GM18505 (cell line): ENCODE results near the gene MBP.
"Not testable (repeated sequence)": the region's sequence is repeated elsewhere in the genome, so short reads cannot be mapped to it uniquely, and the experiment has no call there.

Experiments used
- ATAC-seq: cut with Tn5 transposase; IDR thresholded peaks from one replicate; pipeline ENCODE4 v1.9.1; 2021; ENCODE audit not compliant: unreplicated experiment
- POLR2A ChIP-seq: IDR thresholded peaks from 4 replicates; pipeline ENCODE4 v1.6.1; 2011; ENCODE audit warnings: borderline replicate concordance; ENCODE audit not compliant: insufficient read depth, insufficient read length; ENCODE audit errors: extremely low read depth

The MBP gene

DNA sequence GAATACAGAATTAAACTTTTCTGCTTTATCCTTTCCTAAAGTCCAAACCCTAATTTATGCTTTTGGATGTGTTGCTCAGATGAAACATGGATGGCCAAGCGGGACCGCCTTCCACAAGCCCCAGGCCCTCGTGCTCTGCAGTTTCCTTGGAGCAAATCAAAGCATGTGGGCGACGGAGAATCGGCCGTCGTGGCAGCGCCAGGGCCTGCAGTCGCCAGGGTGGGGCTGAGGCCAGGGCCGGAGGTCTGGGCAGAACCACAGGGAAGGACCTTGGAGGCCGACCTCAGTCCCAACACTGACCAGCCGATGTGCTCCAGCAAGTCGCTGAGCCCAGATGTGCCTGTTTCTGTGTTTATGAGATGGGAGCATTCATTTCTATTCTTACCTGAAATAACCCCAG, 108.1 kb downstream of the MBP start:
- no peak for TF ChIP-seq POLR2A
- ATAC-seq, result no peak

DNA sequence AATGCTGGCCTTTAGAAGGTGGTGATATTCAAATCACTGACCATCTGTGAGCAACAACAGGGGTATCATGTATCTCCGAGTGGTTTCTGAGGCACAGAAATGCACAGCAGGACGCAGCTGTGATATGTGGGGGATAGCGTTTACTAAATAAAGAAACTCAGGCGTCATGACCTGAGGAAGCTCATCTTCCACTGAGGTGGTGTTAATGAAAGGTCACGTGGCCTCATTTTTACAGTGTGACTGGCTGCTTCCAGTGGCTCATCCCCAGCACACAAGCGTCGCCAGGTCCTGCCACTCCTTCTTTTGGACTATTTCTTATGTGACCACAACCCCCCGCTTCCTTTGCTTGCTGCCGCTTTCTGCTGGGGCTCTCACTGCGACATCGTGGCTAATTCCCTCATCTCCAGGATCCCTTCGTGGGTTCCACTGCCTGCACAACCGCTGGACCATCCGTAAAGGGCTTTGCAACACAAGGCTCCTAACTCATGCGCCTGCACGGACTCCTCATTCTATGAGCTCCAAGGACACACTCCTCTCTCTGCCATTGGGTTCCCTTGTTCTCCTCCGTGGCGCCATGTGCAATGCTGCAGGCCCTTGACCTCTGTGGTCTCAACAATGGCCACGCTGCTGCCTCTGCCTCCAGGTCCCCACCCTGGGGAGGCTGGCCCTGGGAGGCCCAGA, 109.3 kb downstream of the MBP start:
- ATAC-seq, result peak; percentile 54
- no peak for TF ChIP-seq POLR2A

DNA sequence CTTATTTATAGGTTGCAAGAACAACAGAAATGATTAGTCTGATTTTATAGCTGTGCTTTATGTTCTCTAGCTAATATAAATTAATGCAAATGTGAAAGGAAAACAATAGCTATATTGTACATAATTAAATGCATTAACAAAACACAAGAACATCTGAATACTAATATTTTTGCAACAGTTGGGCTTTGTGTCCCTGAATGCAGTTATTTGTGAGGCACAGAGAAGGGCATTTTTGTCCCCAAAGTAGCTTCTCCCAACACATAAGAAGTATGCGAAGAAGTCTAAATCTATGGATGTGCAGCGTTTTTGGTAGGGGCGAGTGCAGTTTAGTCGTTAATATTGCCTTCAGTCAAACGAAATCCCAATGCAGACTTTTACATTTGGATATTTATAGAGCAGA, 110.0 kb downstream of the MBP start:
- no peak for TF ChIP-seq POLR2A
- no peak for ATAC-seq

DNA sequence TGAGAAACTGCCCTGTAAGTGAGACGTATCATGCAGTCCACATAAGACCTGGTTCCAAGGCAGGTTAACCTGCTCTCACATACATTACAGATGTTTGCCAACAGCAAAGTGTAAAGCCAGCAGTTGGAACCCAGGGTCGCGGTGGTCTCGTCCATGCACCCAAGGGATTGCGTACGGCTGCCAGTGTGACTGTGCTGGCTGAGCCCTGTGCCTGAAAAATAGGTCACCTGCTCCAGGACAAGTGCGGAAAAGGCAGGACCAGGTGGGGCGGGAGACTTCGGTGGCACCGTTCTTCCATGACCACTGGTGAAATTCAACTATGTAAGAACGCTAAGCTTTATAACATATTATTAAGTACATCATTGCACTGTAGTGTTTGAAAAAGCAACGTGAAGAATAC, 110.5 kb downstream of the MBP start:
- ATAC-seq, result no peak
- TF ChIP-seq POLR2A, result no peak

DNA sequence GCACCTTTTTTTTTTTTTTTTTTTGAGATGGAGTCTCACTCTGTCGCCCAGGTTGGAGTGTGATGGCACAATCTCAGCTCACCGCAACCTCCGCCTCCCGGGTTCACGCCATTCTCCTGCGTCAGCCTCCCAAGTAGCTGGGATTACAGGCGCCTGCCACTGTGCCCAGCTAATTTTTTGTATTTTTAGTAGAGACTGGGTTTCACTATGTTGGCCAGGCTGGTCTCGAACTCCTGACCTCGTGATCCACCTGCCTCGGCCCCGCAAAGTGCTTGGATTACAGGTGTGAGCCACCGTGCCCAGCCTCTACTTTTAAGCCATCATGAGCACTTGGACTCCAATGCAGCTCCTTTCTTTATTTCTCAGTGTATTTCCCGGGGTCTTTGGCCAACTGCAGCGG, 111.1 kb downstream of the MBP start:
- ATAC-seq, result not testable (repeated sequence)

DNA sequence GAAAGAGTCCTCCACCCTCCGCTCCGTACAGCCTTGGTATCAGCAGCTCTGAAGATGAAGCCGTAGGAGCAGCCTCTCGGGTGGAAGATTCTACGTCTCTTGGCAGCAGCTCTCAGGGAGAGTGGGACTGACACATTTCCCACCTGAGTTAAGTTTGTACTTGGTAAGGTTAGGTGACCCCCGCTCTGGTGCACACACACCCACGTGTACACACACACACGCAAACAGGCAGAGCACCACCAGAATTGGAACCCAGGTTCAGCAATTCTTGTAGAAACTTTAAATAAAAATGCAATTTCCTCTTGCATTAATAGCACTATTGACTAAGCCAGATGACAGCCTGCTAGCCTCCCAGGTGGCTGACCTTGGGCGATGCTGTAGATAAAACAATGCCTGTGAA, 111.5 kb downstream of the MBP start:
- ATAC-seq, result no peak
- no peak for TF ChIP-seq POLR2A

DNA sequence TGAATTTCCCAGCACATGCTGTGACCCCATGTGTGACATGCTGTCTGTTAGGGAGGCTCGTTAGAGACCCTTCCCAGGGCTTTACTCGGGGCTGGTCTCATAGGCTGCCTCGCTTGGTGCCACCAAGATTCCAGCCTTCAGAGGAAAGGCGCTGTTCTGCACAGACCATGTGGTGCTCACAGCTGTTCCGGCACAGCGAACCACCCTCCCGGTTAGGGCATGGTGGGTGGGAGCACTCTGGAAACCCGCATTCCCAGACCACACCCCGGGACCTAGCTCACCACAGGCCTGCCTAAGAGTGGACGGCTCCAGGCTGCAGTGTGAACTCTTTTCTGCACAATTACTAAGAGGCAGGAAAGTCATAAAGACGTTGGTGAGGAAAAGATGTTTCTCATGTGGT, 112.0 kb downstream of the MBP start:
- TF ChIP-seq POLR2A, result no peak
- ATAC-seq, result no peak

DNA sequence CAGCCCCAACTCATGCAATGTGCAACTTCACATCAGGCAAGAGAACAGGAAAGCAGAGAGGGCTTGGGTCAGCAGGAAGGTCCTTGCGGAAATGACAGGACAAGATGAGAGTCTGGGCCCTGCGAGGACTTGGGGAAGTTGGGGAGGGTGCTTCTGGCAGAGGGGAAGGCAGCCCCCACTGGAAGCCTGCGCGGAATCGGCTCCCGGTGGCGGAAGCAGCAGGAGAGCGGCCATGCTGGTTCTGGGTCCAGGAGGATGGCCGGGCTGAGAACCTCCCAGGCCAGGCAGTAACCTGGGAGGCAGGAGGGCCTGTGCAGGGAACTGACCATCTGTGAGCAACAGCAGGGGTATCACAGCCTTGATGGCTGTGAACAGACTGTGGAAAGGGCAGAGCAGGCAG, 112.9 kb downstream of the MBP start:
- TF ChIP-seq POLR2A, result no peak
- ATAC-seq, result no peak

DNA sequence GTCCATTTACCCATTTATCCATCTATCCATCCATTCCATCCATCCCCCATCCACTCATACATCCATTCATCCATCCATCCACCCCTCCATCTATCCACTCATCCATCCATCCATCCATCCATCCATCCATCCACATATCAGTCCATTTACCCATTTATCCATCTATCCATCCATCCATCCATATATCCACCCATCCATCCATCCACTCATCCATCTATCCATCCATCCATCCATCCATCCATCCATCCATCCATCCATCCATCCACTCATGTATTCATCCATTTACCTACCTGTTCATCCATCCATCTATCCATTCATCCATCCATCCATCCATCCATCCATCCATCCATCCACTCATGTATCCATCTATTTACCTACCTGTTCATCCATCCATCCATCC, 113.9 kb downstream of the MBP start:
- ATAC-seq, result not testable (repeated sequence)

DNA sequence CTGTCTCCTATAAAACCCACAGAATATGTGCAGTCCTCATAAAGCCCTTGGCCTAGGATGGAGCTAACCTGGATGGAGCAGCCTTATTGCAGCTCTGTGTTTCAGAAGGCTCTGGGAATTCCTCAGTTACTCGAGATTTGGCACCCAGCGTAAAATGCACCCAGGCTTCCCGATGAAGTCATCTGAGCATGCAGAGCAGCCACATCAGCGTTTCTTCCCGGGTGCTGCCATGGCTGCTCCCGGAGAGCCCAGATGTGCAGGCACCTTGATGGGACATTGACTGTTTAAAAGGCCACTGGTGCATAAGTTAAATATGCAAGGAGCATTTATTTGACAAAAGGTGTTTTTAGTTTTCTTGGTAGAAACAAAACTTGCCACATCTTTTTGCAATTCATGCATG, 115.2 kb downstream of the MBP start:
- TF ChIP-seq POLR2A, result no peak
- no peak for ATAC-seq

DNA sequence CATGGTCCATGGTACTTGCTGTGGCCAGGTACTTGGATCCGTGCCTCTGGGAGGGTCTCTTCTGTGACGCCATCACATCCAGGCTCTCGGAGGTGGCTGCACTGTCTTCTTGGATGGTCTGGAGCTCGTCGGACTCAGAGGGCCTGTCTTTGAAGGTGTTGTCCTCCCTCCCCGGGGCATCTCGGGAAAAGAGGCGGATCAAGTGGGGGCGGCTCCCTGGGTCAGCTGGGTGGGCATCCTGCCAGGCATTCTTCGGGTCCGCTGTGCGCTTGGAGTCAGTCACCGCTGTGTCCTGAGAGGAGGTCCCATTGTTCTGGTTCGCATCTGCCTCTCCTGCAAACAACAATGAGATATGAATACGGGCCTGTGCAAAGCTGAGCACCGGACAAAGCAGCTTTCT, 115.6 kb downstream of the MBP start:
- ATAC-seq, result no peak
- no peak for TF ChIP-seq POLR2A

DNA sequence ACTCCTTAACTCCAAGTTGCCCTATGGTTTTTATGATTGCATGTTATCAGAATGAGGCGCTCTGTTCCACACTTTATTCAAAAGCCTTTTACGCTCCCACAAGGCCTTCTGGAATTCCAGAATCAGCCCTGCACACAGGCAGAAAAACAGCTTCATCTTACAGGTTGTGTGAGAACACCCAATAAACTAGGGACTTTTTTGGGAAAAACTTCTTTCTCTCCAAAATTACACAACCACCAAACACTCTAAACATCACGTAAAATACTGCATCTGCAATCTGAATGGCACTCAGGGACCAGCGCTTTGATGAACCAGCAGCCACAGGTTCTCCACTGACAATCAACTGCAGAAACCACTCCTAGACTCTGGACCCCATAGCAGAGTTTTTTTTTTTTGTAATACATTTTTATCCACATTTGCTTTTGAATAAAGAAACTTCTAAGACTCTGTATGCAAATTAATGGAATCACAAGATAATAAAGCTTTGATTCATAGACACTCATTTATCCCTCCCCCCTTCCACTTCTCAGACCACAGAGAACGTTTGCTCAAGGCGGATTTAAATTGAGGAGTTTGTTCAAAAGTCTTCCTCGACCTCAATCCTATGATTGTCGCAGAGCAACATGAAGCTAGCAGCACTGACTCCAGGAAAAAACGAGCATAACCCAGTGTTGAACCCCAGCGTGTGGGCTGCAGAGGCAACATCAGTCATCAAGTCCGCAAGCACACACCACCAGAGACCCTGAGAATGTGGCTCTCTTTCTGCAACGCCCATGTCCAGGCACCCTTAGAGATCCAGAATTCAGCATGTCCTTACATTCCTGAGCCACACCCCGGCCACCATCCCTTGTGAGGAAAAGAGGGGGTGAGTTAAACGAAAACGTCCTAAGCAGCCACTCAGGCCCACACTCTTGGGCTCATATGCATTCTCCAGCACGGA, 116.5 kb downstream of the MBP start:
- no peak for ATAC-seq
- TF ChIP-seq POLR2A, result no peak

DNA sequence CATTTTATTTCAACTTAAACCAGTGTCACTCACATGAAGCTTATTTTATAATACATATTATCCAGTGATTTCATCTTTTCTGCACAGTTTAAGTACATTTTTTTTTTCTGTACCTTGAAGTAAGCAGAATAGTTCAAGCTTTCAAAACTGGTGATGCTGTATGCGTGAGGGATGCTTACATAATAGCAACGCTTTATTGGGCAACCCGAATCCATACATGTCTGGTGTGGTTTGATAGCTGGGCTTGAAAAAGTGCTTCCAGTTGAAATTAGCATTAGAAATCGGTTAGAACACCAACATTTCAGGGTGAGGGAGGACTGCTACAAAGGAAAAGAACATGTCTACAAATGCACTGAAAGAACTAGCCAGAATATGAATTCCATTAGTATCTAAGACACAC, 117.4 kb downstream of the MBP start:
- no peak for ATAC-seq
- no peak for TF ChIP-seq POLR2A

DNA sequence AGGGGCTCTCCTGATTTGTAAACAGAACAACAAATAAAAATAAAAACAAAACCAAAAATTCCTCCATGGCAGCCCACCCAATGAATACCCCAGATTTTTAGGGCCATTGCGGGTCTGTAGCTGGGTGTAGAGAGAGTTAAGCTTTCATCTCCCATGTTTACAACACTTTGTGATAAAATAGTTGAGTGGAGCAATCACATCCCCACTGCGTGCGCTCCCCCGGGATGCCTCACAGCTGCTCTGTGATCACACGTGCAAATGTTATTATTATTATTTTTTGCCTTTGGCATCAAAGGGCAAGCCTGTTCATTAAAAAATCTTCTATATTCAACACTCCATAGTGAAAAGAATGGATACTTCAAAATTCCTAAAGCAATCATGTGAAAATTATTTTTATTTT, 118.0 kb downstream of the MBP start:
- TF ChIP-seq POLR2A, result no peak
- no peak for ATAC-seq
